Ascending aorta (tissue), 2 donors: ENCODE results near the gene SUB1. TPM values are rescaled to one million over a fixed set of nuclear protein-coding genes. Genes with fewer than 3 reads are reported as not detected.

ENCODE experiments used
- DNase-seq, 2 donors: peaks; one replicate each; pipeline ENCODE4 v3.0.0-alpha.2; 2019; ENCODE audit warnings: low spot score in 2 of 2
- H3K27ac ChIP-seq, 2 donors: fragments of 200-600 bp; sonication (generic); one replicate each; pipeline ENCODE4 v1.5.1; 2016 to 2017; ENCODE audit warnings: mild to moderate bottlenecking in 1 of 2
- H3K27me3 ChIP-seq: fragments of 200-600 bp; sonication (generic); one replicate; pipeline ENCODE4 v1.5.1; 2017
- H3K36me3 ChIP-seq, 2 donors: fragments of 200-600 bp; sonication (generic); one replicate each; pipeline ENCODE4 v1.5.1; 2016
- H3K4me1 ChIP-seq, 2 donors: fragments of 200-600 bp; sonication (generic); one replicate each; pipeline ENCODE4 v1.5.1; 2016 to 2017; ENCODE audit warnings: mild to moderate bottlenecking in 1 of 2
- H3K4me3 ChIP-seq, 2 donors: fragments of 200-600 bp; sonication (generic); one replicate each; pipeline ENCODE4 v1.5.1; 2016 to 2017; ENCODE audit warnings: mild to moderate bottlenecking in 1 of 2
- H3K9me3 ChIP-seq, 2 donors: fragments of 200-600 bp; sonication (generic); one replicate each; pipeline ENCODE4 v1.5.1; 2016
- CTCF ChIP-seq, 3 experiments: fragments of 200-600 bp in 2 of 3; fragments of 450-650 bp in 1 of 3; sonication (generic) in 2 of 3; IDR thresholded peaks; one replicate each; pipeline ENCODE4 v1.5.1; 2016 to 2019; ENCODE audit warnings: antibody characterized with exemption in 3 of 3, mild to moderate bottlenecking in 1 of 3, moderate library complexity in 1 of 3
- intact Hi-C: fragments of 100-400 bp; cut with DNase I; formaldehyde crosslinking; loops from one replicate; pipeline ENCODE4 v1.15.1; 2023
- total RNA-seq: library from RNA; depleted of rRNA; stranded (reverse); fragments of >200 nt; gene quantifications from one replicate; pipeline ENCODE4 v1.1.0, GENCODE V29; 2016

Gene SUB1
- total RNA-seq, 1 donor from 2014 or later, result 103 TPM

DNA sequence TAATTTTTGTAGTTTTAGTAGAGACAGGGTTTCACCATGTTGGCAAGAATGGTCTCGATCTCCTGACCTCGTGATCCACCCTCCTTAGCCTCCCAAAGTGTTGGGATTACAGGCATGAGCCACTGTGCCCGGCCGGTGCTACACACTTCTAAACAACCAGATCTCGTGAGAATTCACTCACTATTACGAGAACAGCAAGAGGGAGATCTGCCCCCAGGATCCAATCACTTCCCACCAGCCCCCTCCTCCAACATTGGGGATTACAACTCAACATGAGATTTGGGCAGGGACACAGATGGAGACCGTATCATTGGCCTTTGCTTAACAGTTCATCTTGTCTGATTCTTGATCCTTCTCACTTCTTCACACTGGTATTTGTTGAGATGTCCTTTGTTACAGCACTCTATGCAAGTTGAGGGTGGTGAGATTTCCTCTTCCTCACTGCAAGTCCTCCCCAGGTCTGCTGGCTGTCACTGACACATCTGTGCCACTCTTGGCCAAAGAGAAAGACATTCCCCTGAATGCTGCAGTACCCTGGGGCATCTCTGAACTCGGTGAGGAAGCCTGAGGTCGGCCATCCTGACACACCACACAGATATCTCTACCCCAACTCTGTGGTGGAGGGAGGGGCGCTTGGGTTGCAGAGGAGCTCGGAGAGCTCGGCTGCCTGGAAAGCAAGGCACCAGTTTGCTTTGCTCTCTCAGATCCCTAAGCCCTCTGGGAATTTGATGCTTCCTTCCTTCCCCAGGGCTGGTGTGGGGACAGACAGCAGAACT, 4.2 kb upstream of the SUB1 start:
- no peak for TF ChIP-seq CTCF (IDR thresholded peaks at IDR 0.05)
- no peaks in the 10 kb centered on the region for H3K36me3 ChIP-seq
- H3K27me3 ChIP-seq, result no peaks in the 10 kb centered on the region
- H3K27ac ChIP-seq, result no peak overlapping the region
- intact Hi-C loops, result no loop called here
- H3K9me3 ChIP-seq, result peaks cover 0 to 9% of the 10 kb centered on the region in 2 donors
- no peak for DNase-seq
- no peaks in the 10 kb centered on the region for H3K4me1 ChIP-seq
- no peak overlapping the region for H3K4me3 ChIP-seq

DNA sequence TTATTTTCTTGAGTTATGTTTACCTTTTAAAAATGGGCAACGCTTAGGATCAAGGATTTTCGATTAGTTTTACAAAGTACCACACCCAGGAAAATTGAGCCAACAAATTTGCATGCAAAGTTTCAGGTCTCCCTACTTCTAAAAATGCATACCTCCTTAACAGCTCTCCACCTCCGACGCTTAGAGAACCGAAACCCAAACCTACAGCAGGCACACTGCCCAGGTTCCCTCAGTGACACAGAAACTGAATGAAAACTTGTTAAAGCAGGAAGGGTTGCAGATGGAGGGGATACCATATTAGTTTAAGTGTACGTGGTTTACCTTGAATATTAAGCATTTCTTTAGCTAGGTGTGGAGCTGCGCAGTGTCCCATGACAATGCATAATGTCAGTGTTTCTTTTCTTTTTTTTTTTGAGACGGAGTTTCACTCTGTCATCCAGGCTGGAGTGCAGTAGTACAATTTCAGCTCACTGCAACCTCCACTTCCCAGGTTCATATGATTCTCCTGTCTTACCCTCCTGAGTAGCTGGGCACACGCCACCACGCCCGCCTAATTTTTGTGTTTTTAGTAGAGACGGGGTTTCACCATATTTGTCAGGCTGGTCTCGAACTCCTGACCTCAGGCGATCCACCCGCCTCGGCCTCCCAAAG, 1.6 kb upstream of the SUB1 start:
- intact Hi-C loops, result loop anchor here (2.0 kb wide), 4 partner anchors 49 to 271 kb away; partner anchors contain the start of genes MTMR12 and ZFR
- no peak for TF ChIP-seq CTCF (IDR thresholded peaks at IDR 0.05)
- Histone ChIP-seq H3K27me3 (no peaks in the 10 kb centered on the region), H3K36me3 (peaks cover 0 to 5% of the 10 kb centered on the region in 2 donors), H3K27ac (no peak overlapping the region), H3K4me1 (peaks cover 6 to 11% of the 10 kb centered on the region in 2 donors), H3K4me3 (no peak overlapping the region), H3K9me3 (peaks cover 0 to 9% of the 10 kb centered on the region in 2 donors)
- DNase-seq, result no peak

DNA sequence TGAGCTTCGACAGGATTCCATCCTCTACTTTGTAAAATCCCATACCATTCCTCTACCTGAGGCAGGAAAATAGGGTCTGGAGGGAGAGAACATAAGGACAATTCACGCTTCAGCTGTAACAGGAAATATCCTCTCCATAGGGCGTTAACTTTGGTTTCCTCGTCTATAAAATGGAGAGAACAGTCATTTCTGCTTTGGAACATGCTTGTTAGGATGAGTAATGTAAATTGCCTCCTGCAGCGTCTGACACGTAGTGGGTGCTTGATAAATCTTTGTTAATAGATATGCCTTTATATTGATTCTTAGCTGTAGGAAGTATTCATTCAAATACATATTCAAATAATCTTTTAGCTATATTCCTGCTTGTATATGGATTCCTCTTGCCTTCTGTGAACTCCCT, 711 bp upstream of the SUB1 start:
- H3K27me3 ChIP-seq, result no peaks in the 10 kb centered on the region
- H3K27ac ChIP-seq, result no peak overlapping the region
- peaks cover 6 to 18% of the 10 kb centered on the region in 2 donors for H3K4me1 ChIP-seq
- intact Hi-C loops, result loop anchor here (2.0 to 5.0 kb wide), 8 partner anchors 50 to 858 kb away; partner anchors contain the start of genes GOLPH3, MTMR12, TARS1 and ZFR
- no peak overlapping the region for H3K4me3 ChIP-seq
- no peak for DNase-seq
- TF ChIP-seq CTCF (IDR thresholded peaks at IDR 0.05), result no peak
- H3K36me3 ChIP-seq, result peaks cover 0 to 13% of the 10 kb centered on the region in 2 donors
- peaks cover 0 to 9% of the 10 kb centered on the region in 2 donors for H3K9me3 ChIP-seq

GRCh38 chr5:32585122-32585445, 273 bp upstream of the SUB1 start:
- Histone ChIP-seq H3K4me3 (peak overlapping the region; percentile 94 to 96), H3K9me3 (peaks cover 0 to 9% of the 10 kb centered on the region in 2 donors), H3K27ac (peak overlapping the region; percentile 99), H3K27me3 (no peaks in the 10 kb centered on the region), H3K4me1 (peaks cover 6 to 18% of the 10 kb centered on the region in 2 donors), H3K36me3 (peaks cover 0 to 13% of the 10 kb centered on the region in 2 donors)
- DNase-seq, result no peak
- intact Hi-C loops, result loop anchor here (2.0 to 5.0 kb wide), 8 partner anchors 50 to 857 kb away; partner anchors contain the start of genes GOLPH3, MTMR12, TARS1 and ZFR
- no peak for TF ChIP-seq CTCF (IDR thresholded peaks at IDR 0.05)

DNA sequence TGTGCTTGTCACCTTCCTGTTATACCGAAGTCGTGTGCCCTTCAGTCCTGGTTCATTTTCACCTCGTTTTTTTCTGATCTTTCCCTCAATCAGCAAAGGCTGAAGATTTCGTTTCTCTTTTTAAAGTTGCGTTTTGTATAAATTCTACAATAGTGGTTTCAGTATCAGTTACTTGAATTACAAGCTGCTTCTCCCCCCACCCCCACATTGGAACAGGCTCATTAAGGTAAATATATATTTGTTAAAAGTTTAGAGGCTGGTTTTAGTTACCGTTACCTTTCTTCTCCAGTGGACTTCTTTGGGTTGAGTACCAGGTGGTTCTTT, 881 bp downstream of the SUB1 start:
- Histone ChIP-seq H3K27me3 (no peaks in the 10 kb centered on the region), H3K4me3 (peak overlapping the region; percentile 94 to 96), H3K36me3 (peaks cover 6 to 19% of the 10 kb centered on the region in 2 donors), H3K4me1 (peaks cover 6 to 18% of the 10 kb centered on the region in 2 donors), H3K27ac (peak overlapping the region; percentile 99), H3K9me3 (peaks cover 0 to 9% of the 10 kb centered on the region in 2 donors)
- intact Hi-C loops, result loop anchor here (5.0 kb wide), 4 partner anchors 79 to 856 kb away; partner anchors contain the start of genes GOLPH3 and TARS1
- no peak for TF ChIP-seq CTCF (IDR thresholded peaks at IDR 0.05)
- no peak for DNase-seq
